ENCODE measurements around the gene HS3ST3B1.

The HS3ST3B1 gene

GRCh38 chr17:14321476-14321949, 20.6 kb downstream of the HS3ST3B1 start:
- no peak for DNase-seq (ENCODE audit: low read depth in 2 of 2)

DNA sequence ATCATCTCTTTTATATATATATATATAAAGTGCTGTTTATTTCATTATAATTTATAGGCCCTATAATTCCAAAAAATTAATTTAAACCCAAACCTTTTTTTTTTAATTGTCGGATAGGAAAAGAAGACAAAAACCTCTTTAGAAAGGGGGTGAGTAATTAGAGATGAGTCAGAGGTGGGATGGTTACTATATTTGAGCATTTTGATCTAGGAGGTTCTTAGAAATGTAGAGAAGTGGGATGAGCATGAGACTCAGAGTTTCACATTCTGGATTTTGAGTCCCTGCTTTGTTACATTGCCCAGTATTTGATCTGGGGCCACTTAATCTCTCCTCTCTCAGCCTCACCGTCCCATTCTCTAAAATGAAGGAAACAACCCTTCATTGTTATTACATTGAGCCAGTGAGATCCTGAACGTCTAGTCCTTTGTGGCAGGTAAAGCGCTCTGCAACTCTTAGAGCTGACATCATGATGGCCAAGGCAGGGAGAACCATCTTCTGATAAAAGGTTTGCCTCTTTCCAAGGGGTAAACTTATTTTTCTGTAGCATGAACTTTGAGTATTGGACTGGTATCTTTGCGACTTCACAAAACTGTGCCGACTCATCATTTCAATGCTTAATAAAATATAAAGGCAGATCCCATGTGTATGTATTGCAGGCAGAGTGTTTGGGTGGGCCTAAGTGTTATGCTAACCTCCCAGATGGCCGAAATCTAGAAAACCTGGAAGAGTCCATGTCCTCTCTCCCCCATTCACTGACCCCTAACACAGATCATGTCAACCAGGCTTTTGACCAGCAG, 21.3 kb downstream of the HS3ST3B1 start:
- no peak for DNase-seq (ENCODE audit: low read depth in 2 of 2)

- DNase-seq (ENCODE audit: low read depth in 2 of 2) = no peak
Observed at GRCh38 chr17:14323522-14323981, 22.7 kb downstream of the HS3ST3B1 start.

GRCh38 chr17:14325618-14326167, 24.8 kb downstream of the HS3ST3B1 start:
- no peak for DNase-seq (ENCODE audit: low read depth in 2 of 2)

DNA sequence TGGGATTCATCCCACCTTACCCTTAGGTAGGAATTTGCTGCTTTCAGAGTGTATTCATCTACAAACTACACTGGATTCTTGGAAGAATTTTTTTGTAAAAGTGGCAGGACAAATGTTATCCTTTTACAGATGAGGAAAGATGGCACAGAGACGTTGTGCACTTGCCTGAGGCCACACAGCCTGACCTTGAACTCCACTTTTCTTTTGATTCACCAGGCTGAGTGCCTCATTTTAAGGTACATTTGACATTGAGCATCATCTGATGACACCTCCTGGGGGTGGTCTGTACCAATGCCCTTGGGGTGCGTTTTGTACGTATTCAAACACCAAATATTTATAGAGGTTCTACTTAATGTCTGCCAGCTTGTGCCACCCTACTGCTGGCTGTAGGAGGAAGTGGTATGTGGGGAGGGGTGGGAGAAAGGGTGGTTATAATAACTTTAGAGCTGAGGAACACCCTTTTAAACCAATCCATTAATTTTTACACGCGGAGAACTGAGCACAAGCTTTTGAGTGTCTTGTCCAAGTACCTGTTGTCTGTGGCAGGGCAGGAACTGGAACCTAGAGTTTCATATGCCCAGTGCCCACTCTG, 29.1 kb downstream of the HS3ST3B1 start:
- DNase-seq (ENCODE audit: low read depth in 2 of 2) = no peak

DNA sequence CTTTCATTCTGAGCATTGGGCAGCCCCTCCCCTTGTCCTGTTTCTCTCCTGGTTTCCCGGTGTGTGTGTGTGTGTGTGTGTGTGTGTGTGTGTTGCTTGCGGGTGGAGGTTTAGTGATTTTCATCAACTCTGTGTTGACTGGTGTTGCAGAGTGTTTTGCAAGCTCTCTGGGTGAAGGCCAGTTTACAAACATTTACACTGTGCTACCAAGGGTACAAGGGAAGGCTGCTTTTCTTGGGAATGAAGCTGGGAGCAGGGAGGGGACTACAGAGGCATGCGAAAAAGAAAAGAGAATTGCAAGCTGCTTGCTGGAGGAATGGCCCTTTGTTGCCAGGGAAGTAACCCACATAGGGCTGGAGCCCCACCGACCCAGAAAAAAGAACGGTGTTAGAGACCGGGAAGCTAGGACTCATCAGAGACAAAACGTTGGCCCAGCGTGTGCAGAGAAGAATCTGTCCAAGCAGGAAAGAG, 29.6 kb downstream of the HS3ST3B1 start:
- DNase-seq (ENCODE audit: low read depth in 2 of 2) = no peak

GRCh38 chr17:14331225-14331981, 30.5 kb downstream of the HS3ST3B1 start:
- DNase-seq (ENCODE audit: low read depth in 2 of 2) = no peak

DNA sequence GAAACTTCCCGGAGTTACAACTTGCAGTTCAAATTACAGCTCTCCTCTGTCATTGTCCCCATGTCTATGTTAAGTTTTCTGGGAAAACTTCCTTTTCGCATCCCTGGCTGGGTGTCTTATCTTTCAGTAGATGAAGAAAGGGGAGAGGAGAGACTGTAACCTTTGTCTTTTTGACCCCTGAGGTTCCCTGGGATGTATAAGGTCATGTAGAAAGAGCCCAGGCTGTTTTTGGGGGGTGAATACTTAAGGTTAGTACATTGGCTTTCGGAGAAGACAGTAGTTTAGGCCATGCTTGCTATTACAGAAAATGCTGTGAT, 31.1 kb downstream of the HS3ST3B1 start:
- DNase-seq (ENCODE audit: low read depth in 2 of 2) = no peak

- no peak for DNase-seq (ENCODE audit: low read depth in 2 of 2)
Observed at GRCh38 chr17:14332331-14332730, 31.4 kb downstream of the HS3ST3B1 start.

GRCh38 chr17:14333506-14333905, 32.6 kb downstream of the HS3ST3B1 start:
- no peak for DNase-seq (ENCODE audit: low read depth in 2 of 2)

- DNase-seq (ENCODE audit: low read depth in 2 of 2) = no peak
Observed at GRCh38 chr17:14334276-14334840, 33.5 kb downstream of the HS3ST3B1 start.

GRCh38 chr17:14334919-14335318, 34.0 kb downstream of the HS3ST3B1 start:
- no peak for DNase-seq (ENCODE audit: low read depth in 2 of 2)

DNA sequence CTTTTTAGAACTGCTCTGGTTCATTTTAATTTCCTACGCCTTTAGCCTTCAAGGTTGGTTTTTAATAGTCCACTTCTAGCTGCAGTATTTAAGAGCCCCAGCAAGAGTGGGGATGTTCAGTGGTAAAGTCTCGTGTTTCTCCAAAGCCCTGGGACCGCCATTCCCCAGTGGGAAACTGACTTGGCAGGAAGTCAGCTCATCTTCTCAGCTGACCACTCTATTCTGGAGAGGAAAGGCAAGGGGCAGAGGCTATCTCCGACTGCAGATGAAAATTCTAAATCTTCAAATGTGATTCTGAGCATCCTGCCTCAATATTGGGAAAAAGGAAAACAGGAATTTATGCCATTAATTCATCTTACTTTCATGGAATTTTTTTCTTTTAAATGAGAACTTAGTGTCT, 35.5 kb downstream of the HS3ST3B1 start:
- no peak for DNase-seq (ENCODE audit: low read depth in 2 of 2)

DNA sequence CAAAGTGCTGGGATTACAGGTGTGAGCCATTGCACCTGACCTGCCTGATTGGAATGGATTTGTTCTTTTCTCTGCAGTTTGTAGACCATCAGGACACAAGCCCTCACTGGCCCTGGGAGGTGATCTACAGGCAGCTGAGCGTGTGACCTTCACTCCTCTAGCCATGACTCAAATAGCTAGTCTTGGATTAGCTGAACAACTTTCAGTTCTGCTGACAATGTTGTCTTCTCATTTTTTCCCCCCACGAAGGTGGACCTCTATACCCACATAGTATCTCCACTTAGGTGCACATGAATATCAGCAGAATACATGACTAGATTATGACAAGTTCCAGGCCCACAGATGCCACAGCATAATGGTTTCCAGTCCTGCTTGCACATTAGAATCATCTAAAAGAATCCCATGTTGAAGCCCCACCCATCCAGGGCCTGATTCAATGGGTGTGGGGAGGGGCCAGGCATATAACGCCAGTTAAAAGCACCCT, 36.8 kb downstream of the HS3ST3B1 start:
- DNase-seq (ENCODE audit: low read depth in 2 of 2) = no peak

- DNase-seq (ENCODE audit: low read depth in 2 of 2) = no peak
Observed at GRCh38 chr17:14340857-14341754, 40.2 kb downstream of the HS3ST3B1 start.

DNA sequence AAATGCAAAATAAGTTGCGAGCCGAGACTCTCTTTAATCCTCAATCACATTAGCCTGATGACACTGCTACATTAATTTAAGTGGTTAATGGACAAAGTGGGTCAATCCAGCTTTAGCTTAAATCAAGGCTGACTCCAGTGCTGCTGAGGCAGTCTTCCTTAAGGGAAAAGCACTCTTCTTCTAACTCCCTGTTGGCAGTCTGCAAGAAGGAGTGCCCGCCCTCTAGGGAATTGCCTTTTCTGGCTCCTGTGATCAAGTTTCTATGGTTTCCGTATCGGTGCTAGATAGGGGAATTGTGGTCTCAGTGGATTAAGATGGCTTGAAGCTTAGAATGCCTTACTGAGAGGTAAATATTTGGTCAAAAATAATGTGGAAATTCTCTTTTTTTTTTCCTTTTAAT, 41.0 kb downstream of the HS3ST3B1 start:
- no peak for DNase-seq (ENCODE audit: low read depth in 2 of 2)

GRCh38 chr17:14346801-14347200, 45.9 kb downstream of the HS3ST3B1 start:
- no peak for DNase-seq (ENCODE audit: low read depth in 2 of 2)

DNA sequence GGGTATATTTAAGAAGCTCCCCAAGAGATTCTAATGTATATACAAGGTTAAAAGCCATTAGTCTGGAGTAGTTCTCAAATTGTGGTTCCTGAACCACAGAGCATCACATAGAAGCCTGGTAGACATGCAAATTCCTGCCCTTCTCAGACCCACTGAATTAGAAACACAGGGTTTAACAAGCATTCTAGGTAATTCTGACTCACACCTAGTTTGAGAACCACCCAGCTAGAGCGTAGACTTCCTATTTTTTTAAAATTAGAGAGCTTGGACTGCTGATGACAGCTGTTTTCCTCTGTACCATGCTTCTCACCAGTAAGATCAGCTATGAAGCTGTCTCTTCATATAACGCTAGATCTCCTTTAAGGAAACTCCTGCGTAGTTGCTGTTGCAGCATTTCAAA, 50.6 kb downstream of the HS3ST3B1 start:
- no peak for DNase-seq (ENCODE audit: low read depth in 2 of 2)

DNA sequence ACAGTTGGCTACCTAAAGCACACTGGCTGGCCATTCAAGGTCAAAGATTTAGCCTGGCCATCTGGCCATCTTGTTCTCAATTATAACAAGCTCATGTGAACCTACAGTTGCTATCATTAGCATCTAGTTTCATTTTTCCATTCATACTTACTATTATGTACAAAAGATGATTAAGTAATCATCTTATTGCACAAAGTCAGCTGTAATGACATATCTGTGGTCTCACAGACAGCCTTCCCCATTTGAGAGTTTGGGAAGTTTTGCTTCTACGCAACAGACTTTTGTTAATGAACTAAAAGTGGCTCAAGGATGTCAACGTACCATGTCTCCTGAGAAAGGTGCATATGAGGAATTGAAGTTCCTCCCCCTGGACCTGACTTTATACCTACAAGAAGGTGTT, 51.3 kb downstream of the HS3ST3B1 start:
- no peak for DNase-seq (ENCODE audit: low read depth in 2 of 2)

DNA sequence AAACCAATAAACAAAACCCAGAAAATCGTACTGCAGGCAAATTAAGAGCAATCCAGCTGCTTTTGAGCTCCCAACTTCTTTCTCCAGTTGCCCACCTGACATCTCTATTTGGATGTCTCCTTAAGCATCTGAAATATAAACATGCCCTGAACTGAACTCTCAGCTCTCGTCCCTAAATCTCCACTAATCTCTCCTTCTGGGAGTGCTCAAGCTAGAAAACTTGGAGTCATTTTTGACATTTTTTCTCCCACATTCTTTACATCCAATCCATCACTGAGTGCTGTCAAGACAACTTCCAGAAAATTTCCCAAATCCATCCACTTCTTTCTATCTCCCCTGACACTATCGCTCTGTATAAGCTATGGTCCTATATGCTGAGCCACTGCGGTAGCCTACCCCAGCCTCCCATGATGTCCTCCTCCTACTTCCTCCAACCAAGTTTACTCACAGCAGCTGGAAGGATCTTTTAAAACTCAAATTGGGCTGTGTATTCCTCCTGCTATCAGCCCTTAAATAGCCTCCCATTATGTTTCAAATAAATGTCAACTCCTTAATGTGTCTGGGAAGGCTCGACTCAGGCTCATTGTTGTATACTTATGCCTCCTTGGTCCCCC, 53.1 kb downstream of the HS3ST3B1 start:
- no peak for DNase-seq (ENCODE audit: low read depth in 2 of 2)

Data from stimulated activated CD8-positive, alpha-beta memory T cell treated with anti-CD3 and anti-CD28 coated beads, Interleukin-2, amount 100 ng/mL, for 1 hour (primary cell).